Left ventricle myocardium inferior (tissue), 1 donor: ENCODE results near the gene NLGN1. TPM values are rescaled to one million over a fixed set of nuclear protein-coding genes. Genes with fewer than 3 reads are reported as not detected.

Experiments
- DNase-seq: peaks from one replicate; pipeline ENCODE4 v3.0.0-alpha.2; 2020
- H3K27ac ChIP-seq: fragments of 200-600 bp; replicated peaks from 2 replicates; pipeline ENCODE4 v1.8.0; 2021
- H3K27me3 ChIP-seq: fragments of 200-600 bp; 2 replicates; pipeline ENCODE4 v1.8.0; 2021; ENCODE audit warnings: low read depth
- H3K36me3 ChIP-seq: fragments of 200-600 bp; 2 replicates; pipeline ENCODE4 v1.8.0; 2021
- H3K4me1 ChIP-seq: fragments of 200-600 bp; 2 replicates; pipeline ENCODE4 v1.8.0; 2021
- H3K4me3 ChIP-seq: fragments of 200-600 bp; 2 replicates; pipeline ENCODE4 v1.8.0; 2021; ENCODE audit warnings: mild to moderate bottlenecking, moderate library complexity
- H3K9me3 ChIP-seq: fragments of 200-600 bp; replicated peaks from 2 replicates; pipeline ENCODE4 v1.8.0; 2021
- CTCF ChIP-seq: fragments of 200-600 bp; IDR thresholded peaks from 2 replicates; pipeline ENCODE4 v1.8.0; 2021; ENCODE audit warnings: antibody characterized with exemption, mild to moderate bottlenecking, borderline replicate concordance
- intact Hi-C: fragments of 100-400 bp; cut with micrococcal nuclease; formaldehyde crosslinking; loops from one replicate; pipeline ENCODE4 v1.11.0; 2022
- total RNA-seq: library from RNA; stranded (reverse); fragmentation: NEBNext Ultra II Directional; extraction: Animal tissue kit (Norgen Biotek cat#: 25700); gene quantifications from one replicate; pipeline ENCODE4 v1.2.1, GENCODE V29; 2021
- donor health status: DM: no; HTN: yes; CAD: no; lungs with severe emphysema.

Gene NLGN1
- total RNA-seq, 1 donor from 2014 or later = 13.7 TPM

GRCh38 chr3:174100744-174101143, 703.2 kb downstream of the NLGN1 start:
- no peak for TF ChIP-seq CTCF
- Histone ChIP-seq H3K9me3 (no peaks in the 10 kb centered on the region), H3K36me3 (no peaks in the 10 kb centered on the region), H3K27me3 (no peaks in the 10 kb centered on the region), H3K27ac (no peak overlapping the region), H3K4me1 (no peaks in the 10 kb centered on the region), H3K4me3 (no peak overlapping the region)
- intact Hi-C loops = no loop called here
- no peak for DNase-seq

- DNase-seq = no peak
- no peak overlapping the region for H3K4me3 ChIP-seq
- H3K9me3 ChIP-seq = no peaks in the 10 kb centered on the region
- no peaks in the 10 kb centered on the region for H3K27me3 ChIP-seq
- no peak for TF ChIP-seq CTCF
- H3K4me1 ChIP-seq = no peaks in the 10 kb centered on the region
- intact Hi-C loops = no loop called here
- H3K36me3 ChIP-seq = no peaks in the 10 kb centered on the region
- H3K27ac ChIP-seq = no peak overlapping the region
Observed at GRCh38 chr3:174101244-174101643, 703.7 kb downstream of the NLGN1 start.

- no peak overlapping the region for H3K4me3 ChIP-seq
- no peak overlapping the region for H3K27ac ChIP-seq
- no peak for TF ChIP-seq CTCF
- DNase-seq = no peak
- no peaks in the 10 kb centered on the region for H3K4me1 ChIP-seq
- no peaks in the 10 kb centered on the region for H3K27me3 ChIP-seq
- intact Hi-C loops = no loop called here
- H3K36me3 ChIP-seq = no peaks in the 10 kb centered on the region
- no peaks in the 10 kb centered on the region for H3K9me3 ChIP-seq
Observed at GRCh38 chr3:174102274-174102673, 704.7 kb downstream of the NLGN1 start.

GRCh38 chr3:174102866-174103265, 705.3 kb downstream of the NLGN1 start:
- Histone ChIP-seq H3K27ac (no peak overlapping the region), H3K4me1 (no peaks in the 10 kb centered on the region)
- intact Hi-C loops = no loop called here

GRCh38 chr3:174110761-174111160, 713.2 kb downstream of the NLGN1 start:
- TF ChIP-seq CTCF = no peak
- Histone ChIP-seq H3K27ac (no peak overlapping the region), H3K9me3 (no peaks in the 10 kb centered on the region), H3K4me3 (no peak overlapping the region), H3K4me1 (no peaks in the 10 kb centered on the region), H3K36me3 (no peaks in the 10 kb centered on the region), H3K27me3 (no peaks in the 10 kb centered on the region)
- intact Hi-C loops = no loop called here
- no peak for DNase-seq

More at GRCh38 chr3:174102866-174103265, 705.3 kb downstream of the NLGN1 start:
- Histone ChIP-seq H3K36me3 (no peaks in the 10 kb centered on the region), H3K4me3 (no peak overlapping the region), H3K9me3 (no peaks in the 10 kb centered on the region), H3K27me3 (no peaks in the 10 kb centered on the region)
- no peak for TF ChIP-seq CTCF
- no peak for DNase-seq

GRCh38 chr3:174111776-174112175, 714.2 kb downstream of the NLGN1 start:
- H3K9me3 ChIP-seq = no peaks in the 10 kb centered on the region
- no peak overlapping the region for H3K27ac ChIP-seq
- intact Hi-C loops = no loop called here
- no peaks in the 10 kb centered on the region for H3K27me3 ChIP-seq
- no peak for TF ChIP-seq CTCF
- no peak overlapping the region for H3K4me3 ChIP-seq
- DNase-seq = no peak
- no peaks in the 10 kb centered on the region for H3K4me1 ChIP-seq
- no peaks in the 10 kb centered on the region for H3K36me3 ChIP-seq
